Duodenal mucosa (tissue), 2 donors: ENCODE results near the gene C19orf18.
"Not testable (repeated sequence)": the region's sequence is repeated elsewhere in the genome, so short reads cannot be mapped to it uniquely, and the experiment has no call there.

Experiments
- H3K27ac ChIP-seq: one replicate; pipeline ENCODE4 v1.7.0; 2013; ENCODE audit warnings: low read depth, low read length
- H3K27me3 ChIP-seq, 2 donors: one replicate each; pipeline ENCODE4 v1.7.0; 2013; ENCODE audit warnings: low read length in 2 of 2, control low read depth in 1 of 2; ENCODE audit not compliant: insufficient read depth in 2 of 2, control insufficient read depth in 1 of 2
- H3K36me3 ChIP-seq, 2 donors: one replicate each; pipeline ENCODE4 v1.7.0; 2013; ENCODE audit warnings: low read length in 2 of 2, control low read depth in 1 of 2; ENCODE audit not compliant: insufficient read depth in 2 of 2, control insufficient read depth in 1 of 2
- H3K4me1 ChIP-seq, 2 donors: one replicate each; pipeline ENCODE4 v1.7.0; 2013; ENCODE audit warnings: low read length in 2 of 2, control low read depth in 1 of 2; ENCODE audit not compliant: insufficient read depth in 2 of 2, control insufficient read depth in 1 of 2
- H3K4me3 ChIP-seq, 2 donors: one replicate each; pipeline ENCODE4 v1.7.0; 2013; ENCODE audit warnings: low read length in 2 of 2, low read depth in 1 of 2
- H3K9ac ChIP-seq, 2 donors: one replicate each; pipeline ENCODE4 v1.7.0; 2013; ENCODE audit warnings: low read length in 2 of 2, low read depth in 1 of 2
- H3K9me3 ChIP-seq, 2 donors: one replicate each; pipeline ENCODE4 v1.7.0; 2013; ENCODE audit warnings: low read length in 2 of 2, control low read depth in 1 of 2; ENCODE audit not compliant: control insufficient read depth in 1 of 2

The C19orf18 gene

DNA sequence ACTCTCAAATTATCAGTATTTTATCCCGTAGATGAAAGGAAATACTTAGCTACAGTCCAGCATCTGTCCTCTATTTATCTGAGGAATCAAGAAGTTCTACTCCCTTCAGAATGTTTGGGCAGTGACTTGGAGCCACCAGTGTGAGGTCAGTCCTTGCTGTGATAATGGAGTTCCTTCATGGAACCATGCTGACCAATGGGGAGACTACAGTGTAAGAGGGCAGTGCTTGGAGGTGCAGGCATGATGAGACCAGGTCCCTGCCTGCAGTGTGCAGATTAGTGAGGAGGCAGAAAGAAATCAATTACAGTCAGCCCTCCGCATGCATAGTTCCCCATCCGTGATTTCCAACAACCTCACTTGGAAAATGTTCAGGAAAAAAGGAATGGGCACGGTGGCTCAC is at the start of gene C19orf18:
Gene C19orf18, minus strand, starts transcription at position 101 of the 400 bp plus-strand sequence. CDS start 102 bp downstream, outside the sequence.
- Histone ChIP-seq H3K4me3 (peak within 1 kb of the TSS in 1 of 2 donors; percentile 52), H3K27ac (no peak within 1 kb of the TSS), H3K4me1 (no peaks in the 10 kb centered on the region), H3K9ac (no peak within 1 kb of the TSS), H3K9me3 (peaks cover 81 to 82% of the 10 kb centered on the region in 2 donors), H3K27me3 (no peaks in the 10 kb centered on the region), H3K36me3 (peaks cover 19 to 24% of the 10 kb centered on the region in 2 donors)

DNA sequence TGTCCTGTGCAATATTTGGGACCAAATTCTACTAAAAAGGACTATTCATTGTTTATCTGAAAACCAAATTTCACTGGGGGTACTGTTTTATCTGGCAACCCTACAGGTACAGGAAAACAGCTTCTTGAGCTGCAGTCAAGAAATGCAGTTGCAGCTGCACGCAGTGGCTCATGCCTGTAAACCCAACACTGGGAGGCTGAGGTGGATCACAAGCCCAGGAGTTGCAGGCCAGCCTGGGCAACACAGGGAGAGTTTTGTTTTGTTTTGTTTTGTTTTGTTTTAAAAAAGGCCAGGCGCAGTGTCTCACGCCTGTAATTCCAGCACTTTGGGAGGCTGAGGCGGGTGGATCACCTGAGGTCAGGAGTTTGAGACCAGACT is 47.9 kb upstream of the C19orf18 start:
- peaks cover 13 to 21% of the 10 kb centered on the region in 2 donors for H3K9me3 ChIP-seq
- H3K36me3 ChIP-seq: no peaks in the 10 kb centered on the region
- H3K4me1 ChIP-seq: no peaks in the 10 kb centered on the region
- no peak overlapping the region for H3K4me3 ChIP-seq
- no peak overlapping the region for H3K27ac ChIP-seq
- H3K9ac ChIP-seq: no peak overlapping the region
- H3K27me3 ChIP-seq: no peaks in the 10 kb centered on the region

GRCh38 chr19:58021541-58022282 is 47.4 kb upstream of the C19orf18 start:
- Histone ChIP-seq H3K36me3 (no peaks in the 10 kb centered on the region), H3K4me1 (no peaks in the 10 kb centered on the region), H3K27ac (no peak overlapping the region), H3K9ac (no peak overlapping the region), H3K4me3 (no peak overlapping the region), H3K27me3 (no peaks in the 10 kb centered on the region), H3K9me3 (peaks cover 13 to 21% of the 10 kb centered on the region in 2 donors)

GRCh38 chr19:58020129-58020528 is 45.8 kb upstream of the C19orf18 start:
- Histone ChIP-seq H3K36me3 (no peaks in the 10 kb centered on the region), H3K4me1 (no peaks in the 10 kb centered on the region), H3K27me3 (no peaks in the 10 kb centered on the region), H3K9ac (no peak overlapping the region), H3K27ac (no peak overlapping the region), H3K4me3 (no peak overlapping the region), H3K9me3 (peaks cover 10 to 13% of the 10 kb centered on the region in 2 donors)

DNA sequence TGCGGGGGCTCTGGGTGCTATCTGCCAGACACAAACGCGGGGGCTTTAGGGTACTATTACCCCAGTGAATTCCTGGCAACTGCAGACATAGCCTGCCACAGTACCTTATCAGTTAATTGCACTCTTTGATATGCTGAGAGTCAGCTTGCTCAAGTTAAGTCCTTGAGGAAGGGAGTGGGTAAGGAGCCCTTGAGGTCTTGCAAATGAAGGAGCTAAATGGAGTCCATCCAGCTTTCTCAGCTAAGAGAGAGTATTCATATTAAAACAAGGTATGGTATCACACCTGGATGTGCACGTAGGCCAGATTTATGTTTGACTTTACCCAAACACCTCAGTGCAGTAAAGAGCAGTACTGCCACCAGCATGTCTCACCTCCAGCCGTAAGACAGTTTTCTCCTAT is 39.8 kb upstream of the C19orf18 start:
- Histone ChIP-seq H3K27ac (no peak overlapping the region), H3K4me3 (no peak overlapping the region), H3K9ac (no peak overlapping the region), H3K4me1 (peaks cover 0 to 2% of the 10 kb centered on the region in 2 donors), H3K27me3 (no peaks in the 10 kb centered on the region), H3K36me3 (no peaks in the 10 kb centered on the region), H3K9me3 (peaks cover 0 to 21% of the 10 kb centered on the region in 2 donors)

DNA sequence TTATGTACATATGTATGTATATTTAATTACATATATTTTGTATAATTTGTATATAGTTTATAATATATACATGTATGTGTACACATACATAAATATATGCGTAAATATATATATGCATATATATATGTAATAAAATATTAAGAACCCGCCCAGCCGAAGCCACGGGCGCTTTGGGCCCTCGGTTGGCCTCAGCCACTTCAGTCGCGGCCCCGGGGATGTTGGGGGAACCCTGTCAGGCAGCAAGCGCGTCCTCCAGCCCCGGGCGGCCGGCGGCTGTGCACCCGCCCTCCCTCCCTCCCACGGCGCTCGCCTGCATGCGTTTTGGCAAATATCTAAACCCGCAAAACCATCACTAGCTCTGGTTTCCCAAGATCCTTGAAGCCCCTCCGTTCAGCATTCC is 36.2 kb upstream of the C19orf18 start:
- H3K4me1 ChIP-seq: peaks cover 0 to 4% of the 10 kb centered on the region in 2 donors
- no peak overlapping the region for H3K4me3 ChIP-seq
- H3K27ac ChIP-seq: no peak overlapping the region
- H3K9me3 ChIP-seq: peaks cover 17 to 45% of the 10 kb centered on the region in 2 donors
- H3K9ac ChIP-seq: no peak overlapping the region
- H3K36me3 ChIP-seq: peaks cover 7 to 9% of the 10 kb centered on the region in 2 donors
- no peaks in the 10 kb centered on the region for H3K27me3 ChIP-seq

- Histone ChIP-seq H3K9me3 (peaks cover 22 to 46% of the 10 kb centered on the region in 2 donors), H3K4me1 (peaks cover 0 to 4% of the 10 kb centered on the region in 2 donors), H3K4me3 (peak overlapping the region; percentile 70 to 79), H3K9ac (peak overlapping the region; percentile 63 to 70), H3K27me3 (no peaks in the 10 kb centered on the region), H3K36me3 (peaks cover 7 to 11% of the 10 kb centered on the region in 2 donors), H3K27ac (peak overlapping the region; percentile 75)
Observed at GRCh38 chr19:58009666-58010301, 35.5 kb upstream of the C19orf18 start.

GRCh38 chr19:58009301-58009665 is 34.9 kb upstream of the C19orf18 start:
- Histone ChIP-seq H3K27ac (no peak overlapping the region), H3K9ac (no peak overlapping the region)

DNA sequence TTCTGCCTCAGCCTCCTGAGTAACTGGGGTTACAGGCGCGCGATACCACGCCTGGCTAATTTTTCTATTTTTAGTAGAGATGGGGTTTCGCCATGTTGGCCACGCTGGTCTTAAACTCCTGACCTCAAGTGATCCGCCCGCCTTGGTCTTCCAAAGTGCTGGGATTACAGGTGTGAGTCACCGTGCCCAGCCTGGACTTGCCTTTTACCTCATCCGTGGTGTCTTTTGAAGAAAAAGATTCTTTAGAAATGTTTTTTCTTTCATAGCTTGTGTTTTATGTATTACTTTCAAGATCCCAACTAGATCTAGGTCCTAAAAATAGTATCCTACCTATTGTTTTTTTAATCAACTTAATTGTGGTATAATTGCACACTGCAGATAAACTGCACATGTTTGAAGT is 34.5 kb upstream of the C19orf18 start:
- Histone ChIP-seq H3K4me3 (peak overlapping the region; percentile 70 to 79), H3K36me3 (peaks cover 11 to 13% of the 10 kb centered on the region in 2 donors), H3K9me3 (peaks cover 31 to 52% of the 10 kb centered on the region in 2 donors)
- H3K27ac ChIP-seq, H3K27me3 ChIP-seq, H3K9ac ChIP-seq, H3K4me1 ChIP-seq: not testable (repeated sequence)

More at GRCh38 chr19:58009301-58009665, 34.9 kb upstream of the C19orf18 start:
- H3K36me3 ChIP-seq: peaks cover 9 to 11% of the 10 kb centered on the region in 2 donors
- H3K4me3 ChIP-seq: peak overlapping the region; percentile 70 to 79
- peaks cover 27 to 48% of the 10 kb centered on the region in 2 donors for H3K9me3 ChIP-seq
- no peaks in the 10 kb centered on the region for H3K27me3 ChIP-seq
- peaks cover under 1 to 4% of the 10 kb centered on the region in 2 donors for H3K4me1 ChIP-seq

- H3K27me3 ChIP-seq: no peaks in the 10 kb centered on the region
- H3K4me3 ChIP-seq: no peak overlapping the region
- H3K36me3 ChIP-seq: peaks cover 11 to 13% of the 10 kb centered on the region in 2 donors
- peaks cover 33 to 44% of the 10 kb centered on the region in 2 donors for H3K9me3 ChIP-seq
- no peak overlapping the region for H3K9ac ChIP-seq
- H3K4me1 ChIP-seq: peaks cover 4 to 5% of the 10 kb centered on the region in 2 donors
- no peak overlapping the region for H3K27ac ChIP-seq
Observed at GRCh38 chr19:58007285-58007684, 33.0 kb upstream of the C19orf18 start.
